Effector memory CD4-positive, alpha-beta T cell (primary cell): ENCODE data around the gene CLSTN1.

Experiments used
- DNase-seq, 3 donors: peaks; one replicate each; pipeline ENCODE4 v3.0.0-alpha.2; 2020
- H3K27ac ChIP-seq: 2 replicates; pipeline ENCODE4 v1.7.0; 2013; ENCODE audit warnings: mild to moderate bottlenecking, low read length, moderate library complexity; ENCODE audit not compliant: insufficient read depth, poor library complexity, severe bottlenecking
- H3K27me3 ChIP-seq: replicated peaks from 2 replicates; pipeline ENCODE4 v1.7.0; 2013; ENCODE audit warnings: mild to moderate bottlenecking, low read length; ENCODE audit not compliant: insufficient read depth, control insufficient read depth, poor library complexity, severe bottlenecking
- H3K36me3 ChIP-seq: 2 replicates; pipeline ENCODE4 v1.7.0; 2013; ENCODE audit warnings: mild to moderate bottlenecking, low read length, moderate library complexity; ENCODE audit not compliant: control insufficient read depth, insufficient read depth
- H3K4me1 ChIP-seq: 2 replicates; pipeline ENCODE4 v1.7.0; 2013; ENCODE audit warnings: low read length, mild to moderate bottlenecking; ENCODE audit not compliant: control insufficient read depth, insufficient read depth, poor library complexity, severe bottlenecking
- H3K4me3 ChIP-seq: 2 replicates; pipeline ENCODE4 v1.7.0; 2013; ENCODE audit warnings: low read length, low read depth, mild to moderate bottlenecking; ENCODE audit not compliant: insufficient read depth, poor library complexity, severe bottlenecking
- H3K9me3 ChIP-seq: 2 replicates; pipeline ENCODE4 v1.7.0; 2013; ENCODE audit warnings: mild to moderate bottlenecking, low read length, moderate library complexity; ENCODE audit not compliant: control insufficient read depth

CLSTN1 gene

DNA sequence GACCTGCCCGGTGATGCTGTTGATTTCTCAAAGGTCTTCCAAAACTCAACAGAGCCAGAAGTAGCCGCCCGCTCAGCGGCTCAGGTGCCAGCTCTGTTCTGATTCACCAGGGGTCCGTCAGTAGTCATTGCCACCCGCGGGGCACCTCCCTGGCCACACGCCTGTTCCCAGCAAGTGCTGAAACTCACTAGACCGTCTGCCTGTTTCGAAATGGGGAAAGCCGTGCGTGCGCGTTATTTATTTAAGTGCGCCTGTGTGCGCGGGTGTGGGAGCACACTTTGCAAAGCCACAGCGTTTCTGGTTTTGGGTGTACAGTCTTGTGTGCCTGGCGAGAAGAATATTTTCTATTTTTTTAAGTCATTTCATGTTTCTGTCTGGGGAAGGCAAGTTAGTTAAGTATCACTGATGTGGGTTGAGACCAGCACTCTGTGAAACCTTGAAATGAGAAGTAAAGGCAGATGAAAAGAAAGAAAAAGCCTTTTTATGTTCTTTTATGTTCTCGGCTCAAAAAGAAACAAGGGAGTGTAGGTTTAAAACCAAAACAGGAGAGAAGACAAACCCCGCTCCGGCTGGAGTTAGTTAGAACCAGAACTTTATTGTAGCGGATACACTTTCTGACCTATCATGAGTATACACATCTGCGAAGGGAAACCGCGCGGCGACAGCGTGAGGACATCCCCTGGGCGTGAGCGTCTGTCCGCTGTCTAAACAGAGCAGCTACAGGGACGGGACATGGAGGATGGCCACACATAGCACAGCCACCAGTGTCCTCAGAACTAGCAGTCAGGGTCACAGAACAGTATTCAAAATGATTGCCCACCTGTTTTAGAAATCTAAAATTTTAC, 95.1 kb downstream of the CLSTN1 start:
- no peak for DNase-seq
- peaks cover 73% of the 10 kb centered on the region for H3K36me3 ChIP-seq
- H3K27ac ChIP-seq = peak overlapping the region; percentile 52
- H3K4me1 ChIP-seq = peaks cover 31% of the 10 kb centered on the region
- peak overlapping the region; percentile 13 for H3K4me3 ChIP-seq
- no peaks in the 10 kb centered on the region for H3K27me3 ChIP-seq
- no peaks in the 10 kb centered on the region for H3K9me3 ChIP-seq

DNA sequence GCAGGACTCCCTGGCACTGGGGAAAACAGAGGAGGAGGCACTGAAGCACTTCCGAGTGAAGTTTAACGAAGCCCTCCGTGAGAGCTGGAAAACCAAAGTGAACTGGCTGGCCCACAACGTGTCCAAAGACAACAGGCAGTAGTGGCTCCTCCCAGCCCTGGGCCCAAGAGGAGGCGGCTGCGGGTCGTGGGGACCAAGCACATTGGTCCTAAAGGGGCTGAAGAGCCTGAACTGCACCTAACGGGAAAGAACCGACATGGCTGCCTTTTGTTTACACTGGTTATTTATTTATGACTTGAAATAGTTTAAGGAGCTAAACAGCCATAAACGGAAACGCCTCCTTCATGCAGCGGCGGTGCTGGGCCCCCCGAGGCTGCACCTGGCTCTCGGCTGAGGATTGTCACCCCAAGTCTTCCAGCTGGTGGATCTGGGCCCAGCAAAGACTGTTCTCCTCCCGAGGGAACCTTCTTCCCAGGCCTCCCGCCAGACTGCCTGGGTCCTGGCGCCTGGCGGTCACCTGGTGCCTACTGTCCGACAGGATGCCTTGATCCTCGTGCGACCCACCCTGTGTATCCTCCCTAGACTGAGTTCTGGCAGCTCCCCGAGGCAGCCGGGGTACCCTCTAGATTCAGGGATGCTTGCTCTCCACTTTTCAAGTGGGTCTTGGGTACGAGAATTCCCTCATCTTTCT, 96.7 kb downstream of the CLSTN1 start:
- Histone ChIP-seq H3K4me3 (no peak overlapping the region), H3K27ac (peak overlapping the region; percentile 23), H3K27me3 (no peaks in the 10 kb centered on the region), H3K9me3 (no peaks in the 10 kb centered on the region), H3K36me3 (peaks cover 73% of the 10 kb centered on the region), H3K4me1 (peaks cover 34% of the 10 kb centered on the region)
- no peak for DNase-seq

DNA sequence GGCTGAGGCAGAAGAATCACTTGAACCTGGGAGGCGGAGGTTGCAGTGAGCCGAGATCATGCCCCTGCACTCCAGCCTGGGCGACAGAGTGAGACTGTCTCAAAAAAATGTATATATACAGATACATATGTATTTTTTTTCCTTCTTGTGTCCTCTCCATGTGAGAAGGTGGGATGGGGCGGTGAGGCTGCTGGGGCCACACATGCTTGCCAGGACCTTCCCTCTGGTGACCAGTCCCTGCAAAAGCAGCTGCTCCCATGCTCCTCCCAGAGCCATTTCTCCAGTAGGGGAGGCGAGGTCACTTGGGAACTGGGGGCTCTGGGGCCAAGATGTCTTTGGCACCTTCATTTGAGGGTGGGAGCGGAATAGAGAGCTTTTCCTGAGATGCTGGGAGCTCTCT, 97.4 kb downstream of the CLSTN1 start:
- peaks cover 41% of the 10 kb centered on the region for H3K4me1 ChIP-seq
- peaks cover 72% of the 10 kb centered on the region for H3K36me3 ChIP-seq
- H3K9me3 ChIP-seq = no peaks in the 10 kb centered on the region
- no peaks in the 10 kb centered on the region for H3K27me3 ChIP-seq
- no peak overlapping the region for H3K4me3 ChIP-seq
- DNase-seq = no peak
- H3K27ac ChIP-seq = peak overlapping the region; percentile 23

DNA sequence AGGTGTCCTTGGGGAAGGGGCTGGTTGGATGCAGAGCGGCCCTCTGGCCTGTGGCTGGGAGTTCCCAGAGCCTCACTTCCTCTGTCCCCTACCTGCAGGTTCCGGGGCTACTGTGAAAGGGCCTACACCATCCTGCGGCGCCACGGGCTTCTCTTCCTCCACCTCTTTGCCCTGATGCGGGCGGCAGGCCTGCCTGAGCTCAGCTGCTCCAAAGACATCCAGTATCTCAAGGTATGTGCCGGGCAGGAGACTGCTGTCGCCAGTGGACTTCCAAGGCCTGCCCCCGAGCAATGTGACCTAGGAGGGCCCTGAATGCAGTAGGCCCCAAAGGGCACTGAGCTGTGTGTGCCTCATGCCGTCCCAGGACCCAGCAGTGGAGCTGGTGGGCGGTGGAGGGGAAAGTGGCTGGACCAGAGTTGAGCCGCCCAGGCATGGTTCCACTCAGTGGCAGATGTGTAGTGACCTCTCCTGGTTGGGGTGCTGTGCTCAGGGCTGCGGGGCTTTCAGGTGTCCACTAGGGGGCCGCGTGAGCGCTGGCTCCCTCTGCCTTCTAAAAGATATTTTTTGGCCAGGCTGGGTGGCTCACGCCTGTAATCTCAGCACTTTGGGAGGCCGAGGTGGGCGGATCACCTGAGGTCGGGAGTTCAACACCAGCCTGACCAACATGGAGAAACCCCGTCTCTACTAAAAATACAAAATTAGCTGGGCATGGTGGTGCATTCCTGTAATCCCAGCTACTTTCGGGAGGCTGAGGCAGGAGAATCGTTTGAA, 98.9 kb downstream of the CLSTN1 start:
- Histone ChIP-seq H3K4me1 (peaks cover 52% of the 10 kb centered on the region), H3K36me3 (peaks cover 71% of the 10 kb centered on the region), H3K27ac (peak overlapping the region; percentile 2)

DNA sequence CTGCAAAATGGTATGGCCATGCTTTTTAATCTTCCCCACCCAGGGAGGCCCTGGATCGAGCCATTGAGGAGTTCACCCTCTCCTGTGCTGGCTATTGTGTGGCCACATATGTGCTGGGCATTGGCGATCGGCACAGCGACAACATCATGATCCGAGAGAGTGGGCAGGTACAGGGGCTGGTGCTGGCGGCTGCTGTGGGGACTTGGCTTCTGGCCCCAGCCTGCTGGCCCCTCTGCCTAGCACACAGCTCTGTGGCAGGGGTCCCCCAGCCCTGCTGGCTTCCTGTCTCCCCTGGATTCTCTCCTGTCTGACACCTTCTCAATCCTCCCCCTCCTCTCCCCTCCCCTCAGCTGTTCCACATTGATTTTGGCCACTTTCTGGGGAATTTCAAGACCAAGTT, 99.8 kb downstream of the CLSTN1 start:
- Histone ChIP-seq H3K4me3 (no peak overlapping the region), H3K4me1 (peaks cover 55% of the 10 kb centered on the region), H3K27ac (no peak overlapping the region), H3K36me3 (peaks cover 71% of the 10 kb centered on the region), H3K27me3 (no peaks in the 10 kb centered on the region), H3K9me3 (no peaks in the 10 kb centered on the region)
- DNase-seq = no peak

More for the DNA sequence above, 98.9 kb downstream of the CLSTN1 start:
- peak; percentile 42 to 59 (median 52) for DNase-seq
- Histone ChIP-seq H3K4me3 (no peak overlapping the region), H3K27me3 (no peaks in the 10 kb centered on the region), H3K9me3 (no peaks in the 10 kb centered on the region)

DNA sequence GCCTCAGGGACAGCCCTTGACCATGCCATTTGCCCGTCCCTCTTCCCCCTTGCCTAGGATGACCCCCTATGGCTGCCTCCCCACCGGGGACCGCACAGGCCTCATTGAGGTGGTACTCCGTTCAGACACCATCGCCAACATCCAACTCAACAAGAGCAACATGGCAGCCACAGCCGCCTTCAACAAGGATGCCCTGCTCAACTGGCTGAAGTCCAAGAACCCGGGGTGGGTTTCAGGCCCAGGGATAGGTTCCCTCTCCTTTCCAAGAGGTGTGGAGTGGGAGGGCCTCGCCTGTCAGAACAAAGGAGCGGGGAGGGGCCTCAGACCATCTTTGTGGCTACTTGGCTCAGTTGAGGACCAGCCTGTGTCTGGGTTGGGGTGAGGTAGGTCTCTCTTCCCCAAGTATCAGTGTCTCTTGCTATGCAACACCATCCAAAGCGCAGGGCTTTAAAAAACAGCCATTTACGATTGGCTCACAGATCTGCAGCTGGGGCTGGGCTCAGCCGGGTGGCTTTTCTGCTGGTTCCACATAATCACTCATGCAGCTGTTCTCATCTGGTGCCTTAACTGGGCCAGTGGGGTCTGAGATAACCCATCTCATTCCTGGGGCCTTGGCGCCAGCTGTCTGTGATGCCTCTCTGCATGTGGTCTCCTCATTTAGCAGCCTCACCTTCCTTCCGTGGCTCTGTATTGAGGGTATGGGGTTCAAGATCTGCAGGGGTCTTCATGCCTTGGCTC, 100.5 kb downstream of the CLSTN1 start:
- DNase-seq = no peak
- Histone ChIP-seq H3K27me3 (no peaks in the 10 kb centered on the region), H3K36me3 (peaks cover 76% of the 10 kb centered on the region), H3K4me1 (peaks cover 55% of the 10 kb centered on the region), H3K27ac (peak overlapping the region; percentile 44), H3K9me3 (no peaks in the 10 kb centered on the region), H3K4me3 (no peak overlapping the region)

DNA sequence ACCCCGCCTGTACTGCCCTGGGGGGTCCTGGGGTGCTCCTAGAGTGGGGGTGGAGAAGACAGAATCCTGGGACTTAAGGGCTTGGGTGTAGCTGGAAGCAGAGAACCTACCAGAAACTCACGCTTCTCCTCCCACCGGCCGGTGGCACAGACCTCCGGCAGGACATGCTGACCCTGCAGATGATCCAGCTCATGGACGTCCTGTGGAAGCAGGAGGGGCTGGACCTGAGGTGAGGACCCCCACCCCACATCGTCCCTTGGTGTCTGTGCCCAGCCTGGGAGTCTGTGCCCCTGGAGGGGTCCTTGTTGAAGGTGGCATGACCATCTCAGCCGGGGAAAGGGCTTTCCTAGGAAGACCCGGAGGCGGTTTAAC, 101.4 kb downstream of the CLSTN1 start:
- Histone ChIP-seq H3K4me3 (no peak overlapping the region), H3K9me3 (no peaks in the 10 kb centered on the region), H3K27me3 (no peaks in the 10 kb centered on the region), H3K4me1 (peaks cover 55% of the 10 kb centered on the region), H3K27ac (no peak overlapping the region), H3K36me3 (peaks cover 73% of the 10 kb centered on the region)
- no peak for DNase-seq

DNA sequence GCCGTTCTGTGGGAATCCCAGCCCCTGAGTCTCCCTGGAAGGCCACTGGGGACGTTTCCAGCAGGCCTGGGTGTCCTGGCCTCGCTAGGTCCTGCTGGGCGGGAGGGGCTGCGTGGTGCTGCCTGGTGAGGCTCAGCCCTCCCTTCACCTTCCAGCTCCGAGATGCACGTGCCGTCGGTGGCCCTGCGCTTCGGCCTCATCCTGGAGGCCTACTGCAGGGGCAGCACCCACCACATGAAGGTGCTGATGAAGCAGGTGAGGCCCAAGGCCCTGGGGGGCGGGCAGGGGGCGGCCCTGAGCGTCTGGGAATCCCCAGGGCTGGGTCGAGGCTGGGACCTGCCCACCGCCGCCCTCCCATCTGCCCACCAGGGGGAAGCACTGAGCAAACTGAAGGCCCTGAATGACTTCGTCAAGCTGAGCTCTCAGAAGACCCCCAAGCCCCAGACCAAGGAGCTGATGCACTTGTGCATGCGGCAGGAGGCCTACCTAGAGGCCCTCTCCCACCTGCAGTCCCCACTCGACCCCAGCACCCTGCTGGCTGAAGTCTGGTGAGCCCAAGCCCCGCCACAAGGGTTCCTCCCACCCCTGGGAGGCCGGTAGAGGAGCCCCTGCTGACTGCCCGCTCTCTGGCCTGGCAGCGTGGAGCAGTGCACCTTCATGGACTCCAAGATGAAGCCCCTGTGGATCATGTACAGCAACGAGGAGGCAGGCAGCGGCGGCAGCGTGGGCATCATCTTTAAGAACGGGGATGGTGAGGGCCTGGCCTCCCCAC, 102.0 kb downstream of the CLSTN1 start:
- Histone ChIP-seq H3K27me3 (no peaks in the 10 kb centered on the region), H3K4me3 (no peak overlapping the region), H3K9me3 (no peaks in the 10 kb centered on the region), H3K27ac (peak overlapping the region; percentile 65), H3K4me1 (peaks cover 59% of the 10 kb centered on the region), H3K36me3 (peaks cover 67% of the 10 kb centered on the region)
- peak; percentile 65 to 74 (median 69) for DNase-seq
